Measurements from ENCODE around the gene BABAM2. TPM values are rescaled to one million over a fixed set of nuclear protein-coding genes. Genes with fewer than 3 reads are reported as not detected.
"Not testable (repeated sequence)": the region's sequence is repeated elsewhere in the genome, so short reads cannot be mapped to it uniquely, and the experiment has no call there.

The BABAM2 gene
- total RNA-seq, 4 donors from 2014 or later: 57.2 to 72.2 (median 67.5) TPM

DNA sequence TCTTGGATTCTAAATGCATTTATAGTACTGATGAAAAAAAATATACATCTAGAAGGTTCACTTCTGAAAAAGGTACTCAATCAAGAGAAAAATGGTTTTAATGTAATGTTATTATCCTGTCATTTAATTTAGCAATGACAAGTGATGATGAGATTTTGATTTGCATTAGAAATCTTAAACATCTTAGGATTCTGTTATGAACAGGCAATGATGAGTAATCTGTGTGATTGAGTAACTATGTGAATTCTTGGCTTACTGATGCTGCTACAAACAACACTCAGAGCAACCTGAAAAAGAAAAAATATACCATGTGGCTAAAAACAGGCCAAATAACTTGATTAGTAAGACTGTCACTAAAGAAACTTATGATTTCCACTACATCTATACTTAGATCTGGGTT is 30.4 kb upstream of the BABAM2 start:
- H3K9me3 ChIP-seq: no peaks in the 10 kb centered on the region
- no peaks in the 10 kb centered on the region for H3K27me3 ChIP-seq
- H3K27ac ChIP-seq: no peak overlapping the region
- intact Hi-C loops (cut with DNase I; ENCODE audit: low total_unique reads) (no loop called here), in situ Hi-C loops (cut with MboI; ENCODE audit: low sequenced_read_pairs in 4 of 4) (no loop called here)
- DNase-seq (no peak), ATAC-seq (no peak)
- TF ChIP-seq CTCF (IDR thresholded peaks at IDR 0.05 in 4 of 5, conservative IDR thresholded peaks at IDR 0.05 in 1 of 5) (no peak), POLR2A (IDR thresholded peaks at IDR 0.05) (no peak)
- peaks cover 5 to 21% of the 10 kb centered on the region in 2 donors for H3K4me1 ChIP-seq
- H3K4me3 ChIP-seq: no peak overlapping the region
- no peaks in the 10 kb centered on the region for H3K36me3 ChIP-seq

GRCh38 chr2:27863146-27863545 is 27.4 kb upstream of the BABAM2 start:
- no peak for ATAC-seq
- Histone ChIP-seq H3K27me3 (no peaks in the 10 kb centered on the region), H3K36me3 (no peaks in the 10 kb centered on the region), H3K4me1 (peaks cover 0 to 6% of the 10 kb centered on the region in 2 donors), H3K27ac (no peak overlapping the region), H3K9me3 (no peaks in the 10 kb centered on the region), H3K4me3 (no peak overlapping the region)
- DNase-seq: no peak
- TF ChIP-seq POLR2A (IDR thresholded peaks at IDR 0.05) (no peak), CTCF (IDR thresholded peaks at IDR 0.05 in 4 of 5, conservative IDR thresholded peaks at IDR 0.05 in 1 of 5) (no peak)
- intact Hi-C loops (cut with DNase I; ENCODE audit: low total_unique reads): no loop called here
- in situ Hi-C loops (cut with MboI; ENCODE audit: low sequenced_read_pairs in 4 of 4): no loop called here

DNA sequence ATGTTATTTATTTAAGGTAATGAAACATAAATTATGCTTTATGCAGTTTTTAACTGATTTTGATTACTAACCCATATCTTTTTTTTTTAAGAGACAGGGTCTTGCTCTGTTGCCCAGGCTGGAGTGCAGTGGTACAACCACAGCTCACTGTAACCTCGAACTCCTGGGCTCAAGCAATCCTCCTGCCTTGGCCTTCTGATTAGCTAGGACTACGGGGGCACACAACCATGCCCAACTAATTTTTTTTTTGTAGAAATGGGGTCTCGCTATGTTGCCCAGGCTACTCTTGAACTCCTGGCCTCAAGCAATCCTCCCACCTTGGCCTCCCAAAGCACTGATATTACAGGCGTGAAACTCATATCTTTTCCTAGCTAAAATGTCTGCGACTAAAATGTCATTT is 26.6 kb upstream of the BABAM2 start:
- intact Hi-C loops (cut with DNase I; ENCODE audit: low total_unique reads); H3K27ac ChIP-seq; DNase-seq; H3K27me3 ChIP-seq; H3K9me3 ChIP-seq; H3K36me3 ChIP-seq; ATAC-seq; H3K4me1 ChIP-seq; in situ Hi-C loops (cut with MboI; ENCODE audit: low sequenced_read_pairs in 4 of 4); H3K4me3 ChIP-seq: not testable (repeated sequence)

- no peaks in the 10 kb centered on the region for H3K9me3 ChIP-seq
- H3K36me3 ChIP-seq: no peaks in the 10 kb centered on the region
- H3K27ac ChIP-seq: no peak overlapping the region
- no peak overlapping the region for H3K4me3 ChIP-seq
- no peaks in the 10 kb centered on the region for H3K27me3 ChIP-seq
- no peaks in the 10 kb centered on the region for H3K4me1 ChIP-seq
- DNase-seq (no peak), ATAC-seq (no peak)
- intact Hi-C loops (cut with DNase I; ENCODE audit: low total_unique reads) (no loop called here), in situ Hi-C loops (cut with MboI; ENCODE audit: low sequenced_read_pairs in 4 of 4) (no loop called here)
- no peak for TF ChIP-seq POLR2A (IDR thresholded peaks at IDR 0.05)
- TF ChIP-seq CTCF (IDR thresholded peaks at IDR 0.05 in 4 of 5, conservative IDR thresholded peaks at IDR 0.05 in 1 of 5): no peak
These were observed 24.3 kb upstream of the BABAM2 start for GRCh38 chr2:27866237-27866636.

- ATAC-seq (no peak), DNase-seq (no peak)
- no peaks in the 10 kb centered on the region for H3K27me3 ChIP-seq
- no peaks in the 10 kb centered on the region for H3K36me3 ChIP-seq
- no peak overlapping the region for H3K27ac ChIP-seq
- in situ Hi-C loops (cut with MboI; ENCODE audit: low sequenced_read_pairs in 4 of 4) (no loop called here), intact Hi-C loops (cut with DNase I; ENCODE audit: low total_unique reads) (no loop called here)
- no peak overlapping the region for H3K4me3 ChIP-seq
- H3K9me3 ChIP-seq: no peaks in the 10 kb centered on the region
- no peaks in the 10 kb centered on the region for H3K4me1 ChIP-seq
- TF ChIP-seq CTCF (IDR thresholded peaks at IDR 0.05 in 4 of 5, conservative IDR thresholded peaks at IDR 0.05 in 1 of 5) (no peak), POLR2A (IDR thresholded peaks at IDR 0.05) (no peak)
These were observed 20.8 kb upstream of the BABAM2 start for GRCh38 chr2:27869763-27870162.

Data from gastrocnemius medialis (tissue), 4 donors.